Mesenchymal stem cell (in vitro differentiated cells and primary cell): ENCODE measurements around the gene CKAP4.

Experiments
- DNase-seq: peaks from one replicate; pipeline ENCODE4 v3.0.0-alpha.2; 2013
- H2AFZ ChIP-seq: one replicate; pipeline ENCODE4 v1.6.1; 2013; ENCODE audit warnings: low read depth, mild to moderate bottlenecking, control low read depth, inconsistent platforms, low read length, moderate library complexity
- H2AK5ac ChIP-seq: 2 replicates; pipeline ENCODE4 v1.6.1; 2013; ENCODE audit warnings: low read length, moderate library complexity, mild to moderate bottlenecking, inconsistent platforms; ENCODE audit not compliant: severe bottlenecking
- H2BK120ac ChIP-seq: one replicate; pipeline ENCODE4 v1.6.1; 2013; ENCODE audit warnings: low read depth, mild to moderate bottlenecking, inconsistent platforms, low read length, moderate library complexity
- H2BK12ac ChIP-seq, 2 experiments: one replicate each; pipeline ENCODE4 v1.6.1; 2013; ENCODE audit warnings: inconsistent platforms in 2 of 2, low read length in 2 of 2, mild to moderate bottlenecking in 2 of 2, moderate library complexity in 2 of 2, control low read depth in 1 of 2
- H2BK15ac ChIP-seq: one replicate; pipeline ENCODE4 v1.6.1; 2013; ENCODE audit warnings: mild to moderate bottlenecking, low read depth, inconsistent platforms; ENCODE audit not compliant: poor library complexity, severe bottlenecking
- H2BK5ac ChIP-seq: 2 replicates; pipeline ENCODE4 v1.6.1; 2013; ENCODE audit warnings: low read depth, mild to moderate bottlenecking, low read length, control low read depth, inconsistent platforms; ENCODE audit not compliant: poor library complexity, severe bottlenecking
- H3K14ac ChIP-seq, 2 experiments: one replicate each; pipeline ENCODE4 v1.6.1; 2013; ENCODE audit warnings: inconsistent platforms in 2 of 2, low read length in 2 of 2, control low read depth in 1 of 2, mild to moderate bottlenecking in 1 of 2, moderate library complexity in 1 of 2
- H3K18ac ChIP-seq, 2 experiments: one replicate each; pipeline ENCODE4 v1.6.1; 2013; ENCODE audit warnings: inconsistent platforms in 2 of 2, low read length in 2 of 2, control low read depth in 1 of 2, low read depth in 1 of 2, mild to moderate bottlenecking in 1 of 2
- H3K23ac ChIP-seq, 2 experiments: one replicate each; pipeline ENCODE4 v1.6.1; 2013; ENCODE audit warnings: inconsistent platforms in 2 of 2, low read length in 2 of 2, mild to moderate bottlenecking in 2 of 2, moderate library complexity in 2 of 2, control low read depth in 1 of 2
- H3K27ac ChIP-seq: 2 replicates; pipeline ENCODE4 v1.5.1; 2013; ENCODE audit warnings: mild to moderate bottlenecking, moderate library complexity, low read length, control low read depth, inconsistent platforms; ENCODE audit not compliant: poor library complexity, severe bottlenecking
- H3K27me3 ChIP-seq, 2 experiments: 2 replicates each; pipeline versions ENCODE4 v1.6.1 to v1.7.0; 2013; ENCODE audit warnings: low read length in 2 of 2, mild to moderate bottlenecking in 2 of 2, moderate library complexity in 2 of 2, control low read depth in 1 of 2, inconsistent platforms in 1 of 2; ENCODE audit not compliant: control insufficient read depth in 1 of 2, insufficient read depth in 1 of 2
- H3K36me3 ChIP-seq, 2 experiments: 2 replicates each; pipeline versions ENCODE4 v1.6.1 to v1.7.0; 2013; ENCODE audit warnings: low read length in 2 of 2, control low read depth in 1 of 2, inconsistent platforms in 1 of 2, low read depth in 1 of 2, mild to moderate bottlenecking in 1 of 2; ENCODE audit not compliant: insufficient read depth in 2 of 2, control insufficient read depth in 1 of 2
- H3K4ac ChIP-seq, 2 experiments: one replicate each; pipeline ENCODE4 v1.6.1; 2013; ENCODE audit warnings: inconsistent platforms in 2 of 2, low read length in 2 of 2, mild to moderate bottlenecking in 2 of 2, moderate library complexity in 2 of 2, control low read depth in 1 of 2, low read depth in 1 of 2
- H3K4me1 ChIP-seq: 2 replicates; pipeline ENCODE4 v1.6.1; 2013; ENCODE audit warnings: low read depth, low read length, control low read depth; ENCODE audit not compliant: control insufficient read depth, insufficient read depth
- H3K4me2 ChIP-seq: 2 replicates; pipeline ENCODE4 v1.6.1; 2013; ENCODE audit warnings: low read length, mild to moderate bottlenecking, inconsistent platforms; ENCODE audit not compliant: poor library complexity, severe bottlenecking
- H3K4me3 ChIP-seq, 2 experiments: 2 replicates each; pipeline versions ENCODE4 v1.5.1 to v1.7.0; 2013; ENCODE audit warnings: low read length in 2 of 2, mild to moderate bottlenecking in 2 of 2, control low read depth in 1 of 2, low read depth in 1 of 2; ENCODE audit not compliant: insufficient read depth in 1 of 2
- H3K79me1 ChIP-seq: replicated peaks from 2 replicates; pipeline ENCODE4 v1.6.1; 2013; ENCODE audit warnings: mild to moderate bottlenecking, control low read depth, low read length, inconsistent platforms; ENCODE audit not compliant: poor library complexity, severe bottlenecking
- H3K9ac ChIP-seq: 2 replicates; pipeline ENCODE4 v1.7.0; 2013; ENCODE audit warnings: mild to moderate bottlenecking, low read length, moderate library complexity
- H3K9me3 ChIP-seq: 2 replicates; pipeline ENCODE4 v1.7.0; 2013; ENCODE audit warnings: mild to moderate bottlenecking, low read length; ENCODE audit not compliant: control insufficient read depth
- H4K8ac ChIP-seq: one replicate; pipeline ENCODE4 v1.6.1; 2013; ENCODE audit warnings: inconsistent platforms, mild to moderate bottlenecking, low read length, moderate library complexity
- H4K91ac ChIP-seq: one replicate; pipeline ENCODE4 v1.6.1; 2013; ENCODE audit warnings: mild to moderate bottlenecking, low read length, inconsistent platforms
- WGBS: methylation state at CpG from one replicate; pipeline ENCODE4 v1.1.7; 2013; ENCODE audit warnings: mixed read lengths; 5-methylcytosine and 5-hydroxymethylcytosine counted together

Gene CKAP4

GRCh38 chr12:106251631-106252455, 4.0 kb upstream of the CKAP4 start:
- Histone ChIP-seq H3K18ac (no peak overlapping the region), H3K9ac (peak overlapping the region; percentile 28), H3K4ac (no peak overlapping the region), H2AFZ (peak overlapping the region; percentile 10), H3K4me2 (no peak overlapping the region), H2BK5ac (no peak overlapping the region), H3K9me3 (no peaks in the 10 kb centered on the region), H2BK120ac (no peak overlapping the region), H4K91ac (no peak overlapping the region), H3K14ac (no peak overlapping the region), H2BK15ac (no peak overlapping the region), H3K4me1 (peaks cover 4% of the 10 kb centered on the region), H3K79me1 (no peaks in the 10 kb centered on the region), H2AK5ac (no peak overlapping the region), H2BK12ac (no peak overlapping the region), H3K4me3 (peak overlapping the region in 1 of 2 experiments; percentile 10), H3K27ac (no peak overlapping the region), H3K23ac (no peak overlapping the region), H3K27me3 (no peaks in the 10 kb centered on the region), H4K8ac (no peak overlapping the region), H3K36me3 (no peaks in the 10 kb centered on the region)
- 79% methylated on average over 5 of the region's 6 CpGs for WGBS
- peak; percentile 38 for DNase-seq

- H2AFZ ChIP-seq, result no peak overlapping the region
- H4K91ac ChIP-seq, result no peak overlapping the region
- no peak overlapping the region for H3K14ac ChIP-seq
- no peak overlapping the region for H2BK120ac ChIP-seq
- DNase-seq, result no peak
- no peaks in the 10 kb centered on the region for H3K9me3 ChIP-seq
- H2BK5ac ChIP-seq, result no peak overlapping the region
- H2BK15ac ChIP-seq, result no peak overlapping the region
- H3K27ac ChIP-seq, result no peak overlapping the region
- H3K4me2 ChIP-seq, result no peak overlapping the region
- H4K8ac ChIP-seq, result no peak overlapping the region
- H3K27me3 ChIP-seq, result no peaks in the 10 kb centered on the region
- H3K4me1 ChIP-seq, result peaks cover 12% of the 10 kb centered on the region
- no peak overlapping the region for H2BK12ac ChIP-seq
- peak overlapping the region; percentile 6 to 23 for H3K18ac ChIP-seq
- no peak overlapping the region for H3K4ac ChIP-seq
- peak overlapping the region in 1 of 2 experiments; percentile 79 for H3K4me3 ChIP-seq
- WGBS, result 93% methylated on average over 5 of the region's 5 CpGs
- H3K9ac ChIP-seq, result peak overlapping the region; percentile 98
- no peaks in the 10 kb centered on the region for H3K79me1 ChIP-seq
- no peak overlapping the region for H3K23ac ChIP-seq
- no peak overlapping the region for H2AK5ac ChIP-seq
- peaks cover 3 to 5% of the 10 kb centered on the region in 2 experiments for H3K36me3 ChIP-seq
Observed at GRCh38 chr12:106249411-106250135, 1.8 kb upstream of the CKAP4 start.

GRCh38 chr12:106248846-106249371, 1.1 kb upstream of the CKAP4 start:
- Histone ChIP-seq H2AK5ac (no peak overlapping the region), H3K4me2 (peak overlapping the region; percentile 90), H2BK5ac (no peak overlapping the region), H3K9me3 (no peaks in the 10 kb centered on the region), H2AFZ (no peak overlapping the region), H2BK120ac (peak overlapping the region; percentile 98), H3K4me3 (peak overlapping the region; percentile 79 to 91), H4K91ac (peak overlapping the region; percentile 94), H3K27me3 (no peaks in the 10 kb centered on the region), H3K23ac (no peak overlapping the region), H3K14ac (peak overlapping the region in 1 of 2 experiments; percentile 71), H3K79me1 (no peaks in the 10 kb centered on the region), H3K4ac (peak overlapping the region; percentile 74 to 79), H2BK12ac (peak overlapping the region in 1 of 2 experiments; percentile 79), H3K18ac (peak overlapping the region; percentile 76 to 98), H3K27ac (peak overlapping the region; percentile 72), H3K9ac (peak overlapping the region; percentile 98), H3K4me1 (peaks cover 13% of the 10 kb centered on the region), H4K8ac (peak overlapping the region; percentile 93), H2BK15ac (peak overlapping the region; percentile 97), H3K36me3 (peaks cover 3 to 9% of the 10 kb centered on the region in 2 experiments)
- WGBS, result 27% methylated on average over 11 of the region's 12 CpGs
- peak; percentile 67 for DNase-seq
